ENCODE measurements around the gene IL17RE. TPM values are rescaled to one million over a fixed set of nuclear protein-coding genes. Genes with fewer than 3 reads are reported as not detected.

Gene IL17RE
- total and polyA plus RNA-seq, 2 of the 13 experiments (the other 11 are each of a cell fraction or from before 2014, with no cell fraction given), result 14.5 to 24.1 TPM

- no peak; the same call in 1 of the 2 replicates for TF ChIP-seq ZNF691 (CRISPR knock-in tag; IDR thresholded peaks at IDR 0.05; ENCODE audit: borderline replicate concordance, low read depth)
- no peak for TF ChIP-seq ZNF484 (CRISPR knock-in tag; IDR thresholded peaks at IDR 0.05; ENCODE audit: borderline replicate concordance, low read depth)
- no peak for TF ChIP-seq MEIS1 (CRISPR knock-in tag; IDR thresholded peaks at IDR 0.05; ENCODE audit: borderline replicate concordance)
- no peak for TF ChIP-seq CREBL2 (CRISPR knock-in tag; IDR thresholded peaks at IDR 0.05; ENCODE audit: borderline replicate concordance)
- 0 out of 2 replicates have a peak, but pooled peaks have one; percentile 29 for TF ChIP-seq ZNF768 (CRISPR knock-in tag; IDR thresholded peaks at IDR 0.05)
- peak; percentile 86; the same call in 1 of the 2 replicates for TF ChIP-seq ZNF616 (CRISPR knock-in tag; IDR thresholded peaks at IDR 0.05; ENCODE audit: low read depth)
- no peak for TF ChIP-seq DNMT1 (CRISPR knock-in tag; IDR thresholded peaks at IDR 0.05)
- TF ChIP-seq NRL (CRISPR knock-in tag; IDR thresholded peaks at IDR 0.05; ENCODE audit: borderline replicate concordance), result 0 out of 2 replicates have a peak, but pooled peaks have one; percentile 20
- TF ChIP-seq ZNF3 (CRISPR knock-in tag; IDR thresholded peaks at IDR 0.05), result no peak
- TF ChIP-seq ZNF597 (CRISPR knock-in tag; IDR thresholded peaks at IDR 0.05), result no peak
- no peak for TF ChIP-seq NONO (IDR thresholded peaks at IDR 0.05)
- TF ChIP-seq NONO (CRISPR knock-in tag; conservative IDR thresholded peaks at IDR 0.05), result no peak
- TF ChIP-seq ZBTB2 (CRISPR knock-in tag; IDR thresholded peaks at IDR 0.05; ENCODE audit: low read depth), result no peak
- TF ChIP-seq RXRB (CRISPR knock-in tag; IDR thresholded peaks at IDR 0.05; ENCODE audit: borderline replicate concordance), result no peak; the same call in 1 of the 2 replicates
- no peak for TF ChIP-seq PAXIP1 (CRISPR knock-in tag; conservative IDR thresholded peaks at IDR 0.05)
- TF ChIP-seq MYPOP (CRISPR knock-in tag; IDR thresholded peaks at IDR 0.05), result peak; percentile 71; the same call in 1 of the 2 replicates
Observed at GRCh38 chr3:9933561-9934234, 31.1 kb downstream of the IL17RE start, which contains the start of gene CRELD1 (continued).

Data from HepG2 (cell line).